Inflammatory macrophage treated with lipopolysaccharide for 4 hours (primary cell): Measurements from ENCODE around the gene HERC3.

Source experiments
- DNase-seq: peaks from one replicate; pipeline ENCODE4 v3.0.0-alpha.2; 2020

Gene HERC3

DNA sequence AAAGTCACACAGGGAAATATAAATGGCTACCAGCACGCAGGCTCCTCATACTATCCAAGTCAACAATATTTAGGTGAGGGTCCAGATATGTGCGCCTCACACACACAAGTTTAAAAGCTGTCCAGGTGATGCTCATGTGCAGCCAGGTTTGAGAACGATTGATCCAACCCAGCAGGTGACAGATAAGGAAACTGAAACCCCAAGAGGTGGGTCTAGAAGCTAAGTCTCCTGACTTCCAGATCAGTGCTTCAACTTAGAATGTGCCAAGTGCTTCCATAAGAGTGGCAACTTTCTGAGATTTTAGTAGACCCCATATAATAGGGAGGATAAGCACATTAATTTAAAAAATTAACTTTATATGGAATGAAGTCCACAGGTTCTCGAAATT, 159.8 kb downstream of the HERC3 start:
- no peak for DNase-seq

DNA sequence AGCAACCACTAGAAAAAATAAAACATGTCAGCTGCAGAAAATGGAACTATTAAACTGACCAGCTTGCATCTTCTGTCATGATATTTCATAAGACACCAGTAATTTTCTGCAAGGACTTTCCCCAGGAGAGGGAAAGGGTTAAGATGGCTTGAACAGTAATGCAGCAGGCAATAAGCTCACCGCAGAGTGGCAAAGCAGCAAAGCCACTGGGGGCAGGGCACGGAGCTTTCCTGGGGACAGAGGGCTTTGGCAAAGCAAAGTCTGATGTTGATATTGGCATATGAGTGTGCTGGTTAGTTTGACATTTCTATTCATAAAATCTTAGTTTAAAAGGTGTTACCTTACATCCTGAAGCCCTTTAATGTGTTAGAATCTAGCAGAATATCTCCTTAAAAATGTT, 160.5 kb downstream of the HERC3 start:
- DNase-seq: no peak

DNA sequence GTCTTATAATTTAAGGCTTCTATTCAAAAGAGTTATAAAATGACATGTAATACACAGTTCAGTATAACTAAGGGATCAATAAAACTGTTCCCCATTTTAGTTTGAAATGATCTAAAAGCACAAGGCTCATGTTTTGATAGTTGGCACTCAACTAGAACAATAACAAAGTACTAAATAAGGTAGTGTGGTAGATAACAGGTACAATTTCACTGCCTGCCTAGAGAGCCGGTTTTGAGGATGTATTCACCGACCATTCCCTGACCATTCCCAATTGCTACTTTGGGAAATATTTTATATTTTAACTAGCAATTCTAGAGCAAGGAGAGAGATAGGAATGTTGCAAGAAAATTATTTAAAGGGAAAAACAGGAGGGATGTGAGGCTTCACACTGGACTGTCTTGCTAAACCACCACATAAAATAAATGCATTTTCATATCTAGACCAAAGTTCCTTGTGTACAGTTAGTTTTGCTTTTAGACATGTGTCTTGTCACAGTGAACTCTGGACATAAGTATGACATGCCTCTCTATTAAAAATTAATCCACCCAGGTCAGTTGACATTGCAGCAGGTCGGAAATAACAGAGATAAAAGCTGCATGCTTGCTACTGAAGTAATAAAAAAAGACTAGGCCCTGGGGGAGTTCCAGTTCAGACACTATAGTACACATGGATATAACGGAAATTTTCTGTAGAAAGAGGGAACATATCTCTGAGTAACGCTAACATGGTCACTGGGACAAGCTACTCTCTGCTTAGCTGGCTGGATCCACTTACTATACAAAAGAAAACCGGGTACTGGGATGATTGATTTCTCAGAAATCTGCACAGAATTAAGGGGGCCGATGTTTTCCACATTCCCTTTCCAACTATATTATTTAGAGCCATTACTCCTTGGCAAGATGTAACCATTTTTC, 161.6 kb downstream of the HERC3 start:
- no peak for DNase-seq

DNA sequence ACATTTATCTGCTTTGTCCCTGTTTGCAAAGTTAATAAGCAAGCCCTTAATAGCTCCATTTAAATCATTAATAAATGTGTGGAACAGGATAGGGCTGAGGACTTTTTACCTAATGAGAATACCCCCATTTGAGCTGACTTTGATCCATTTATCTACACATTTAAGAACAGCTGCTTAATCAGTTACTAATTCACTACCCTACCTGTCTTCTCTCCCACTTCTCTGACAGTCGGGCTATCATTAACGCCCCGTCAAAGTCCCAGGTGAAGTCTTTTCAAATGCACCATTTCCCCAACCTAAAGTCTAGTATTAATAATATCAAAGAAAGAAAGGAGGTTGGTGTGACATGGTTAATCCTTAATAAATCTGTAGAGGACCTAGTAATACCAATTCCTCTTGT, 162.5 kb downstream of the HERC3 start:
- DNase-seq: no peak

DNA sequence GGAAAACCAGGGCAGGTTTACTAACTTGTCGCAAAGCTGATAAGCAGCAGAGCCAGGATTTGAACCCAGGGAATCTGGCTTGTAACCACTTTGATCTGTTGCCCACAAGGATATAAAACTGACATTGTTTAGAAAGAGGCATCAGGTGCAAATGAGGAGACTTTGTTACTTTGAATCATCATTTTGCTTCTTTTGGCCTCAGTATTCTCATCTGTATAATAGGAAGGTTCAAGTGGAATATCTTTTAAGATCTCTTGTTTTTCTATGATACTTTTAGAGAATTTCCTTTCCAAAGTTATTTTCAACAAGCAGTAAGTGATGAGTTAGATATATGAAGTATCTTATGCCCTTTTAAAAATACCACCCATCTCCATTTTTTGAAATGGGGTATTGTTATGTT, 163.2 kb downstream of the HERC3 start:
- no peak for DNase-seq

DNA sequence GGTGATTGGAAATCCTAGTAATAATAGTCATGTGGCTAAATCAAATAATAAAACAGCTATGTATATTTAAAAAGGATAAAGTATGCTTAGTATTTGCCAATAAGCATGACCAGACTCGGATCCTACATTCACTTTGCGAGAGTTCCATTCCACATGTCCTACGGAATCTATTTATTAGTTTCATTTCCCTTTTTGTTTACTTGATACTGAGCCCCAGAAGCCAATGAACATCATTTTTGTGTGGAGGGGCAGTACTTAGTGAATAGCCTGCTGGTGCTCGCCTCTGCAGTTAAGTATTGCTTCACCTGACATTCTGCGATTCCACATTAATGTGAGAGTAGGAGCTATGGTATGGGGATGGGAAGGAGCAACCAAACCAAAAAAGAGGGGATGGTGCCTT, 163.9 kb downstream of the HERC3 start:
- DNase-seq: no peak

DNA sequence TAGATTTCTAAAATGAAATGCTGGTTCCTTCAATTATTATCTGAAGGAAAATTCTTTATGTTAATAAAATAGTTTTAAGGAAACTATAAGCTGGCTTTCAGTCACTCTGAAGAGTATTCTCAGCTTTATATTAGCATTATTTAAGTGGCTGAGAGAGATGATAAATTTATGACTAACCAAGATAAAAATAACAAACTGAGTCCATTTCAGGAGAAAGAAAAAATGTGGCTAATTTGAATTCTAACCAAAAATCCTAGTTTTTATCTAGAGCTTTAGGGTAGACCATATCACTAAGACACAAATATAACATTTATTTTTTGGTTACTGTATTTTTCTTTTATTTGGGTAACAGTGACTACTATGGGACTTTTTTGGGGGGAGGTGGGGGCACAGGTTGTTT, 164.8 kb downstream of the HERC3 start:
- DNase-seq: no peak

DNA sequence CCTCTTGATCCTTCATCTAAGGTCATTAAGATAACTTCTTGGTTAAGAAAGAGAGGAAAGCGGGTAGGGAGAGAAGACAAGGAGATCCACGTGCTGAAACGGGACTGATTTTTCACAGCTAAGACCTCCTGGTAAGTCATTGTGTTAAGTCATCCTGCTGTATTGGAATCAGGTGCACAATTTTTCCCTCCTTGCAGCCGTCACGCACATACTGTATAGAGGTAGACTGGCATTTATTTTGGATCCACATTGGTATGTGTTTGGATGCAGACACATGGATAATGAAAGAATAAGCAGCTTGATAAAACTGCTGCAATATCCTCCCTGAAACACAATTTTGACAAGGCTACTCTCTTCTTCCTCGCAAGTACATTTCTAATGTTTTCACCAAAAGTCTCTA, 165.5 kb downstream of the HERC3 start:
- no peak for DNase-seq
